Stomach (tissue), 4 donors: ENCODE measurements around the gene DAPK2.

ENCODE experiments used
- CTCF ChIP-seq, 7 experiments: fragments of 450-650 bp in 4 of 7; fragments of 200-600 bp in 3 of 7; sonication (generic) in 3 of 7; IDR thresholded peaks; one replicate each; pipeline ENCODE4 v1.5.1; 2016 to 2019; ENCODE audit warnings: antibody characterized with exemption in 7 of 7, control low read depth in 2 of 7, mild to moderate bottlenecking in 1 of 7
- POLR2AphosphoS5 ChIP-seq, 3 donors: sonication (generic); formaldehyde crosslinking; IDR thresholded peaks; one replicate each; pipeline ENCODE4 v1.6.1; 2016; ENCODE audit warnings: antibody characterized with exemption in 3 of 3

- TF ChIP-seq CTCF (IDR thresholded peaks at IDR 0.05) (no peak), POLR2AphosphoS5 (IDR thresholded peaks at IDR 0.05) (peak in 1 of 3 donors; percentile 45)
Observed at GRCh38 chr15:64006642-64007041, 39.6 kb downstream of the DAPK2 start.
